Lower leg skin (tissue), 3 donors: ENCODE measurements around the gene SHISAL1.

Experiments
- CTCF ChIP-seq, 3 donors: fragments of 450-650 bp; IDR thresholded peaks; one replicate each; pipeline ENCODE4 v1.5.1; 2016; ENCODE audit warnings: antibody characterized with exemption in 3 of 3, mild to moderate bottlenecking in 3 of 3, moderate library complexity in 2 of 3
- POLR2A ChIP-seq, 2 donors: fragments of 450-650 bp; IDR thresholded peaks; one replicate each; pipeline ENCODE4 v1.6.1; 2016 to 2017; ENCODE audit warnings: antibody characterized with exemption in 2 of 2, mild to moderate bottlenecking in 1 of 2, moderate library complexity in 1 of 2

DNA sequence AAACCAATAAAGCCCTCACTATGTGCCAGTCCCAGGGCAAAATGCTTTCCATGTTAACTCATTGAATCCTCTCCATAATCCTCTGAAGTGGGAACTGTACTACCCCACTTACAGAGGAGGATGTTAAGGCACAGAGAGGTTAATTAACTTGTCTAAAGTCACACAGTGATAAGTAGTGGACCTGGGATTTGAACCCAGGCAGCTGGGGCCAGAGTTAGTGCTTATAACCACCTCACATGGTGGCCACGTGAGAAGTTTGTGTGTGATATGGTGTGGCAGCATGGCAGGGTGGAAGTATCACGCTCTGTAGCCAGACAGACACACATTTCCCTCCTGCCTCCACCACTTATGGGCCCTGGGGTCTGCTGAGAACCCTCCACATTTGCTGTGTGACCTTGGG is 115.5 kb downstream of the SHISAL1 start:
- TF ChIP-seq CTCF (IDR thresholded peaks at IDR 0.05) (no peak), POLR2A (IDR thresholded peaks at IDR 0.05) (no peak)
